ENCODE data around the gene SEC11C. TPM values are rescaled to one million over a fixed set of nuclear protein-coding genes. Genes with fewer than 3 reads are reported as not detected.

The SEC11C gene
- total and polyA plus RNA-seq, 2 donors (not counting 1 experiment from before 2014, with no cell fraction given) = 12.5 to 16.3 TPM

GRCh38 chr18:59150236-59150635, 10.6 kb downstream of the SEC11C start:
- DNase-seq (ENCODE audit: low read depth in 2 of 2) = no peak
- Histone ChIP-seq H4K20me1 (ENCODE audit: control insufficient read depth, extremely low read depth, insufficient read depth, low read length) (no peaks in the 10 kb centered on the region), H3K79me2 (ENCODE audit: control insufficient read depth, insufficient read depth, low read length) (no peaks in the 10 kb centered on the region), H3K27me3 (ENCODE audit: control insufficient read depth, insufficient read depth, low read length) (no peaks in the 10 kb centered on the region), H3K36me3 (ENCODE audit: control insufficient read depth, insufficient read depth, low read length) (no peaks in the 10 kb centered on the region), H3K27ac (ENCODE audit: insufficient read depth, low read length) (no peak overlapping the region), H3K9me3 (ENCODE audit: control insufficient read depth, insufficient read depth, low read depth, low read length) (no peaks in the 10 kb centered on the region), H3K4me2 (ENCODE audit: extremely low read depth, insufficient read depth, low read length) (no peak overlapping the region), H3K4me3 (replicated peaks in 1 of 4; ENCODE audit: control extremely low read depth in 1 of 4, insufficient read depth in 1 of 4, low read depth in 3 of 4, low read length in 4 of 4) (no peak overlapping the region), H3K4me1 (ENCODE audit: control insufficient read depth, extremely low read depth, insufficient read depth, low read length) (no peaks in the 10 kb centered on the region), H3K9ac (ENCODE audit: insufficient read depth, low read length) (no peak overlapping the region), H2AFZ (ENCODE audit: low read length) (no peak overlapping the region)
- TF ChIP-seq CTCF (conservative IDR thresholded peaks at IDR 0.05 in 1 of 2, IDR thresholded peaks at IDR 0.05 in 1 of 2; ENCODE audit: low read depth in 1 of 2, low read length in 2 of 2) = no peak
- TF ChIP-seq EZH2 (IDR thresholded peaks at IDR 0.05; ENCODE audit: low read length, missing control alignments) = no peak

- no peak for TF ChIP-seq CTCF (conservative IDR thresholded peaks at IDR 0.05 in 1 of 2, IDR thresholded peaks at IDR 0.05 in 1 of 2; ENCODE audit: low read depth in 1 of 2, low read length in 2 of 2)
- no peak for TF ChIP-seq EZH2 (IDR thresholded peaks at IDR 0.05; ENCODE audit: low read length, missing control alignments)
- DNase-seq (ENCODE audit: low read depth in 2 of 2) = peak; percentile 36 to 96
- Histone ChIP-seq H3K36me3 (ENCODE audit: control insufficient read depth, insufficient read depth, low read length) (no peaks in the 10 kb centered on the region), H3K27ac (ENCODE audit: insufficient read depth, low read length) (no peak overlapping the region), H3K9ac (ENCODE audit: insufficient read depth, low read length) (no peak overlapping the region), H2AFZ (ENCODE audit: low read length) (no peak overlapping the region), H3K4me3 (replicated peaks in 1 of 4; ENCODE audit: control extremely low read depth in 1 of 4, insufficient read depth in 1 of 4, low read depth in 3 of 4, low read length in 4 of 4) (no peak overlapping the region), H3K27me3 (ENCODE audit: control insufficient read depth, insufficient read depth, low read length) (no peaks in the 10 kb centered on the region), H4K20me1 (ENCODE audit: control insufficient read depth, extremely low read depth, insufficient read depth, low read length) (no peaks in the 10 kb centered on the region), H3K9me3 (ENCODE audit: control insufficient read depth, insufficient read depth, low read depth, low read length) (no peaks in the 10 kb centered on the region), H3K79me2 (ENCODE audit: control insufficient read depth, insufficient read depth, low read length) (no peaks in the 10 kb centered on the region), H3K4me1 (ENCODE audit: control insufficient read depth, extremely low read depth, insufficient read depth, low read length) (no peaks in the 10 kb centered on the region), H3K4me2 (ENCODE audit: extremely low read depth, insufficient read depth, low read length) (no peak overlapping the region)
These were observed 15.5 kb downstream of the SEC11C start for GRCh38 chr18:59155153-59155552.

GRCh38 chr18:59156316-59156715, 16.6 kb downstream of the SEC11C start:
- Histone ChIP-seq H3K4me3 (replicated peaks in 1 of 4; ENCODE audit: control extremely low read depth in 1 of 4, insufficient read depth in 1 of 4, low read depth in 3 of 4, low read length in 4 of 4) (no peak overlapping the region), H2AFZ (ENCODE audit: low read length) (no peak overlapping the region), H3K9ac (ENCODE audit: insufficient read depth, low read length) (no peak overlapping the region), H3K9me3 (ENCODE audit: control insufficient read depth, insufficient read depth, low read depth, low read length) (no peaks in the 10 kb centered on the region), H4K20me1 (ENCODE audit: control insufficient read depth, extremely low read depth, insufficient read depth, low read length) (no peaks in the 10 kb centered on the region), H3K4me1 (ENCODE audit: control insufficient read depth, extremely low read depth, insufficient read depth, low read length) (no peaks in the 10 kb centered on the region), H3K79me2 (ENCODE audit: control insufficient read depth, insufficient read depth, low read length) (no peaks in the 10 kb centered on the region), H3K4me2 (ENCODE audit: extremely low read depth, insufficient read depth, low read length) (no peak overlapping the region), H3K27me3 (ENCODE audit: control insufficient read depth, insufficient read depth, low read length) (no peaks in the 10 kb centered on the region), H3K36me3 (ENCODE audit: control insufficient read depth, insufficient read depth, low read length) (no peaks in the 10 kb centered on the region), H3K27ac (ENCODE audit: insufficient read depth, low read length) (no peak overlapping the region)
- DNase-seq (ENCODE audit: low read depth in 2 of 2) = no peak
- no peak for TF ChIP-seq EZH2 (IDR thresholded peaks at IDR 0.05; ENCODE audit: low read length, missing control alignments)
- no peak for TF ChIP-seq CTCF (conservative IDR thresholded peaks at IDR 0.05 in 1 of 2, IDR thresholded peaks at IDR 0.05 in 1 of 2; ENCODE audit: low read depth in 1 of 2, low read length in 2 of 2)
